Anterior cingulate cortex (tissue), 58 donors: ENCODE data around the gene ATP10B.
"Not testable (repeated sequence)": the region's sequence is repeated elsewhere in the genome, so short reads cannot be mapped to it uniquely, and the experiment has no call there.

ENCODE experiments used
- DNase-seq, 58 donors: peaks; one replicate each; lab custom pipeline; 2025; lab: John Stamatoyannopoulos, UW

Gene ATP10B

GRCh38 chr5:160824301-160825001 lies 27.6 kb downstream of the ATP10B start:
- no peak for DNase-seq

GRCh38 chr5:160812996-160813395 lies 39.0 kb downstream of the ATP10B start:
- not testable (repeated sequence) for DNase-seq

GRCh38 chr5:160805376-160805775 lies 46.6 kb downstream of the ATP10B start:
- DNase-seq, result no peak

GRCh38 chr5:160802592-160802991 lies 49.4 kb downstream of the ATP10B start:
- DNase-seq, result peak in 24 of 58 donors; percentile 4 to 59 (median 20)

GRCh38 chr5:160800375-160801275 lies 51.4 kb downstream of the ATP10B start:
- DNase-seq, result no peak

- no peak for DNase-seq
These were observed 52.8 kb downstream of the ATP10B start for GRCh38 chr5:160799184-160799583.

GRCh38 chr5:160797020-160797419 lies 55.0 kb downstream of the ATP10B start:
- DNase-seq, result no peak

GRCh38 chr5:160793530-160793899 lies 58.5 kb downstream of the ATP10B start:
- DNase-seq, result no peak

GRCh38 chr5:160792732-160793529 lies 59.1 kb downstream of the ATP10B start:
- no peak for DNase-seq

- no peak for DNase-seq
These were observed 59.7 kb downstream of the ATP10B start for GRCh38 chr5:160792281-160792680.

- no peak for DNase-seq
These were observed 62.7 kb downstream of the ATP10B start for GRCh38 chr5:160789219-160789859.

GRCh38 chr5:160788102-160788660 lies 63.8 kb downstream of the ATP10B start:
- DNase-seq, result peak in 10 of 58 donors; percentile 3 to 77 (median 28)

GRCh38 chr5:160787240-160787639 lies 64.8 kb downstream of the ATP10B start:
- DNase-seq, result peak in 1 of 58 donors; percentile 4

GRCh38 chr5:160774666-160775315 lies 77.2 kb downstream of the ATP10B start:
- DNase-seq, result peak in 27 of 58 donors; percentile 4 to 80 (median 30)

- no peak for DNase-seq
These were observed 78.2 kb downstream of the ATP10B start for GRCh38 chr5:160773646-160774410.

- DNase-seq, result no peak
These were observed 79.2 kb downstream of the ATP10B start for GRCh38 chr5:160772854-160773253.

GRCh38 chr5:160770718-160771117 lies 81.3 kb downstream of the ATP10B start:
- DNase-seq, result no peak

- no peak for DNase-seq
These were observed 82.7 kb downstream of the ATP10B start for GRCh38 chr5:160769301-160769700.

- no peak for DNase-seq
These were observed 84.9 kb downstream of the ATP10B start for GRCh38 chr5:160767062-160767461.
